ENCODE measurements around the gene DLGAP4.

The DLGAP4 gene

GRCh38 chr20:36342331-36343120 lies 36.4 kb downstream of the DLGAP4 start:
- TF ChIP-seq CTCF (IDR thresholded peaks at IDR 0.05) (no peak), ZFX (IDR thresholded peaks at IDR 0.05; ENCODE audit: borderline replicate concordance) (no peak)

GRCh38 chr20:36343641-36344040 lies 37.5 kb downstream of the DLGAP4 start:
- H3K27ac ChIP-seq, result no peak overlapping the region
- TF ChIP-seq CTCF (IDR thresholded peaks at IDR 0.05) (no peak), ZFX (IDR thresholded peaks at IDR 0.05; ENCODE audit: borderline replicate concordance) (no peak)

More at GRCh38 chr20:36342331-36343120, 36.4 kb downstream of the DLGAP4 start:
- H3K27ac ChIP-seq, result no peak overlapping the region

GRCh38 chr20:36344517-36345132 lies 38.5 kb downstream of the DLGAP4 start:
- TF ChIP-seq ZFX (IDR thresholded peaks at IDR 0.05; ENCODE audit: borderline replicate concordance) (no peak), CTCF (IDR thresholded peaks at IDR 0.05) (no peak)
- H3K27ac ChIP-seq, result no peak overlapping the region

- H3K27ac ChIP-seq, result no peak overlapping the region
- TF ChIP-seq ZFX (IDR thresholded peaks at IDR 0.05; ENCODE audit: borderline replicate concordance) (no peak), CTCF (IDR thresholded peaks at IDR 0.05) (no peak)
These were observed 40.1 kb downstream of the DLGAP4 start for GRCh38 chr20:36346256-36346655.

- no peak for TF ChIP-seq ZFX (IDR thresholded peaks at IDR 0.05; ENCODE audit: borderline replicate concordance)
- no peak for TF ChIP-seq CTCF (IDR thresholded peaks at IDR 0.05)
- no peak overlapping the region for H3K27ac ChIP-seq
These were observed 43.4 kb downstream of the DLGAP4 start for GRCh38 chr20:36349384-36350170.

GRCh38 chr20:36350439-36350838 lies 44.3 kb downstream of the DLGAP4 start:
- no peak overlapping the region for H3K27ac ChIP-seq
- TF ChIP-seq ZFX (IDR thresholded peaks at IDR 0.05; ENCODE audit: borderline replicate concordance) (no peak), CTCF (IDR thresholded peaks at IDR 0.05) (no peak)
